GM21360 (cell line): ENCODE results near the gene MND1.
"Not testable (repeated sequence)": the region's sequence is repeated elsewhere in the genome, so short reads cannot be mapped to it uniquely, and the experiment has no call there.

Experiments
- ATAC-seq: cut with Tn5 transposase; IDR thresholded peaks from one replicate; pipeline ENCODE4 v1.9.1; 2021; ENCODE audit warnings: mild to moderate bottlenecking, moderate library complexity; ENCODE audit not compliant: unreplicated experiment

MND1 gene

GRCh38 chr4:153401501-153401900 is 57.0 kb downstream of the MND1 start:
- ATAC-seq = no peak

GRCh38 chr4:153402366-153402765 is 57.9 kb downstream of the MND1 start:
- ATAC-seq = no peak

GRCh38 chr4:153403726-153404125 is 59.2 kb downstream of the MND1 start:
- ATAC-seq = no peak

- ATAC-seq = no peak
These were observed 63.4 kb downstream of the MND1 start for GRCh38 chr4:153407906-153408305.

DNA sequence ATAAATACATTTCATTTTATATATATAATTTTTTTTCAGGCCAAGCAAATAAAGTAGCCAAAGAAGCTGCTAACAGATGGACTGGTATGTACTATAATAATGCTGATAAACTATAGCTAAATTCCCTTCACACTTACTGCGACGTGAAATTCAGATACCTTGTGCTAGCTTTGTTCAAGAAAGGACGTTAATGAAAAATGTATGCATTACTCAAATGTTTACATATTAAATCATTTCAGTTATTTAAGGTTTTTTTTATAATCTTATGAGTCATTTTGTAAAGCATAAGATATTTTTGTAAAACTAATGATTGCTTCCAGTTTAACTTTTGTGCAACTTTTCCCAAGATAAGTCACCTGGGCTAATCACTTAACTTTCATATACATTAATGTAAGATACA is 64.4 kb downstream of the MND1 start:
- no peak for ATAC-seq

DNA sequence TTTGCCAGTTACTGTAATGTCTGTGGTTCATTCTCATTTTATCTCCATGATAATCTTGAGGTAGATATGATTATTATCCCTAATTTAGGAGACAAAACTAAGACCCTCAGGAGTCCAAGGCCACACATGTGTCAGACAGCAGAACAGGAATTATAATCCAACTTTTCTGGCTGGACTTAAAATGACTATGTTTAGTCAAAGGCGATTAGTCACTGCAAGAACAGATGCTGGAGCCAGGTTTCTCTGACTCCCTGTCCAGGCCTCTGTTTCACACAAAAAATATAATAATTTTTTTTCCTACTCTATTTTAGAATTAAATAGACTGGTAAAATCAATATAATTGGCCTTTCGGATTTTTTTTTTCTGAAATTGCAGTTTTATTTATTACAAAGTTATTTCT is 64.9 kb downstream of the MND1 start:
- ATAC-seq = no peak

DNA sequence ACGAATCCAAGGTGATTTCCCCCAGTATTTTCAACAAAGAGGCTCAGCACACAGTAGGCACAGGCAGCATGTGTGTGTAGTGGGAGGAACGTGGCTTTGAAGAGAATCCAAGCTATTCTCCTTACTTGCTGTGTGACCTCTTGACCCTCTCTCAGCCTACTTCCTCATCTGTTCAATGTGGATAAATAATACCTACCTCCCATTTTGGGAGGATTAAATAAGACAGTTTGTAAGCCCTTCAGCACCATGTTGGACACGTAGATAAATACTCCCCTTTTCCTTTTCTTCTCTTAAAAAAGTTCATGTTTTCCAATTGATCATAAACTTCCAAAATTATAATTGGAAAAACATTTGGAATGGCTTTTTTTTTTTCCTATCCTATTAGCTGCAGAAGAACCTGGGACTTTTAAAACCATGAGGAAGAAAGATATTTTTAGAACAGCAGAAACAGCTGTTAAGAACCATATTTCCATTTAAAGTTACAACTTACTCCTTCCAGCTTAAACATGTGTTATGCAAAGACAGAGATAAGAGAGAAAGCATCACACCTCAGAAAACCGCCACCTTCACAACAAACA is 65.5 kb downstream of the MND1 start:
- ATAC-seq = no peak

DNA sequence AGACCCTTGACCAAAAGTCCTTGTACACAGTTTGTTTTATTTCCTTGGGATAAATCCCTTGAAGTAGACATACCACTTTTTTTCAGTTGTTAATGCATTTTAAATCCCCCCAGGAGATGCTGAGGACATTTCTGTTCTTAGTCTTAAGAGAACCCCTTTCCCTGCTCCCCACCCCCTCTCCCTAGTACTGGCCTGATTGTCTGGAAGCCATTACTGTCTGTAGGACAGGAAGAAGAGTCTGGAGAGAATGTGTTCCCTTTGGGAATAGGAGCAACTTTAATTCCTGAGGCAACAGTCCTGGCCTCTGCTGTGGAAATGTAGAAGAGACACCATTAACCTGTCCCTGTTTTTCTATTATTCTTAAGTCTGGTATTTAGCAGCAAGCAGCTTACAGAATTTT is 69.4 kb downstream of the MND1 start:
- ATAC-seq = no peak

GRCh38 chr4:153416456-153416855 is 72.0 kb downstream of the MND1 start:
- not testable (repeated sequence) for ATAC-seq

GRCh38 chr4:153418121-153418520 is 73.6 kb downstream of the MND1 start:
- ATAC-seq = no peak

DNA sequence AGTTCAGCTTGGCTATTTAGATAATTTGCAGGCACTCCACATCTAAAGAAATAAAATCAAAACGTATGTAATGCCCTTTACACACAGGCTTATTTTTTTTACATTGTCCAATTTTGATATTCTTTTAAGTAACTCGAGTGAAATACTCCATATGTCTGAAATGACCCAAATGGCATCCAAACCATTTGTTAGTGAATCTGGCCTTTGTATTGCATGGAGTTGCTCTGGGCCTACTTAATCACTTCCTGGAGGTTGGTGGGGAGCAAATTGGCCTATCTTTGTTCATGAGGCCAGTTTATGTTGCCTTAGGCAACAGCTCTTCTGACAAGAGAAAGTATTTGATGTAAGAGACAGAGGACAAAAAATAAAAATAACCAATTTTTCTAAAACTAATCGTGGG is 74.1 kb downstream of the MND1 start:
- ATAC-seq = no peak

GRCh38 chr4:153419029-153419428 is 74.5 kb downstream of the MND1 start:
- ATAC-seq = no peak

- ATAC-seq = no peak
These were observed 75.3 kb downstream of the MND1 start for GRCh38 chr4:153419673-153420278.

GRCh38 chr4:153420361-153420760 is 75.9 kb downstream of the MND1 start:
- no peak for ATAC-seq

DNA sequence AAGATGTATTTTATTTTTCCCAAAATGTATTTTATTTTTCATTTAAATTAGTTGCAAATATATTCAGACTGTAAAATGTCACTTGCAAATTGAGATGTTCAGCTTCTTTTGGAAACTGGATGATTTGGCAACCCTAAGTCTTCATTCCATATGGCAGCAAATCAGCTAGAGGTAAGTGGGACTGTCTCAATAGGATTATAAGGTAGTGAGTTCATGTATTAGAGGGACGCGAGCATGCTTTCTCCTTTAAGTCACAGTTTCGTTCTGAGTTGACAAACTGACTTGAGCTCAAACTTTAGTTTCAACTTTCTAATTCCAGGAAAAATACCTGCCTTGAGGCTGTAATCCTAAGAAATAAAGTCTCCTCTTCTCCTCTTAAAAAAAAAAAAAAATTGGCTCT is 77.5 kb downstream of the MND1 start:
- ATAC-seq = peak; percentile 82

DNA sequence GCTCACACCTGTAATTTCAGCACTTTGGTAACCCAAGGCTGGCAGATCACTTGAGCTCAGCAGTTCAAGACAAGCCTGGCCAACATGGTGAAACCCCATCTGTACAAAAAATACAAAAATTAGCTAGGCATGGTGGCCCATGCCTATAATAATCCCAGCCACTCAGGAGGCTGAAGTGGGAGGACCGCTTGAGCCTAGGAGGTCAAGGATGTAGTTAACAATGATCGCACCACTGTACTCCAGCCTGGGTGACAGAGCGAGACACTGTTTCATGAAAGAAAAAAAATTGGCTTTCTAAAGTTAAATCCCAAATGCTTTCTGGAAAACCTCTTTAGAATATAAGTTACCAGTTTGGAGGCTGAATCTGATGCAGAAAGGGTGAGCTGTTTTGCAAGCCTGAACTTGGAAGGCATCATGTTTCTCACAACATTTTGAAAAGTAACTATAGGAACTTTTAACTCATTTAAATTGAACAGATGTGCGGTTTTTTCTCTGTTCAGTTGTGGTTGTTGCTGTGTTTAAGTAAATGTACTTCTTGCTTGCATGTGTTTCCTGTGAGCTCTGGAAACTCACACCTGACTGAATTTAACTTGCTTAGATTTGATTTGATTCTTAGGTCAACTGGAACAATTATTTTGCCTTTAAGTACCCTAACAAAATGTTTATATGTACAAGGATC is 81.9 kb downstream of the MND1 start:
- ATAC-seq = peak; percentile 47

DNA sequence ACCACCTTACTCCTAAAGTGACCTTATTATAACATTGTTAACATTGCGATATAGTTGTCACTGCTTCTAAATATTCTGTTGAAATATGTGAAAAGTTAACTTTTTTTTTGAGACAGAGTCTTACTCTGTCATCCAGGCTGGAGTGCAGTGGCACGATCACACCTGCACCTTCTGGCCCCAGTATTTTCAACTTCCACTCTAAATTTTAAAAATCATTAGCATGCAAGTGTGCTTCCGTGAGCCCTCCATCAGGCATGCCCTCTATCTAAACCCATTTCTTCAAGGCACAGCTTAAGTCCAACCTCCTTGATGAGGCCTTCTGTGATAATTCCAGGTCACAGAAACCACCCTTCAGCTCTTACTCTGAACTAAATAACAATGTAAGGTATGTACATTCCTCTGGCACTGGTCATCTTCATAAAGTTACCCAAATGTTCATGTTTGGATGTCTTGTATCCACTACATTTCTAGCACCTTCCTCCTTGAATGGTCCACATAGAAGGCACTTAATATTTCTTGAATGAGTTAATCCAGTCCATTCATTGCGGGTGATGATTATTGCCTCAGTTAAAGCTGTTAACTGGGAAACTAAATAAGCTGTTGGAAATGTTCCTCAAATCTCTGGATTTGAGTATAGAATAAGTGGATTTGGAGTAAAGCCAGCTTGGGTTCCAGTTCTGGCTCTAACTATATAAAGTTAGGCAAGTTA is 83.0 kb downstream of the MND1 start:
- ATAC-seq = no peak

GRCh38 chr4:153428941-153429475 is 84.5 kb downstream of the MND1 start:
- no peak for ATAC-seq

GRCh38 chr4:153432965-153433753 is 88.7 kb downstream of the MND1 start:
- ATAC-seq = peak; percentile 87

DNA sequence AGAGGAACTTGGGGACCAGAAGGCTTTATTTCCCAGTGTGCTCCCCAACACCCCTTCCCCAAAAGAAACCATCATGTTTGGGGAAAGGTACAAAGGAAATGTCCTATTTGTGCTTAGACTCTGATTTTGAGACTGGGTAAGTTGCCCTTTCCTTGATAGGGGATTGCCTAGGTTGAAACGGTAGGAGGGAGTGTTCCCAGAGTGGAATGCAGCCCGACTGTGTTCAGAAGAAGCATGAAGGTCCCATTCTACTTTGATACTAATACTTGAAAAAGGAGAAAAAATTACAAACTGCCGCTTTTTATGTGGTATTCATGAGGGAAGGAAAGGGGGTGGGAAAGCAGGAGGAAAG is 89.2 kb downstream of the MND1 start:
- ATAC-seq = no peak

DNA sequence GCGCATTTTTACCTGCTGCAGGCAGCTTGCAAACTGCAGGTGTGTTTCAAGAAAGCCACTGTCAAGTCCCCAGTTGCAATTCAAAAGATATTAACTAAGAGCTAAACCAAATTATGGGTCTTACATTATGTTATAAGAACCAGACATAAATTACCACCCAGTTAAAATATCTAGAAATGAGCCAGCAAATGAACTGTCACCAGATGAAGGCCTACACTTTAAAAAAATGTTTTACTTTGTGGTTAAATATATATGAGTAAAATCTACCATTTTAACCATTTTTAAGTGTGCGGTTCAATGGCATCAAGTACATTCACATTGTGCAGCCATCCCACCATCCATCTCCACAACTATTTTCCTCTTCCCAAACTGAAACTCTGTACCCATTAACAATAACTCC is 89.7 kb downstream of the MND1 start:
- ATAC-seq = no peak
